ENCODE measurements around the gene NHERF1. TPM values are rescaled to one million over a fixed set of nuclear protein-coding genes. Genes with fewer than 3 reads are reported as not detected.

Gene NHERF1
- total RNA-seq, 1 donor from 2014 or later = 33.6 TPM

DNA sequence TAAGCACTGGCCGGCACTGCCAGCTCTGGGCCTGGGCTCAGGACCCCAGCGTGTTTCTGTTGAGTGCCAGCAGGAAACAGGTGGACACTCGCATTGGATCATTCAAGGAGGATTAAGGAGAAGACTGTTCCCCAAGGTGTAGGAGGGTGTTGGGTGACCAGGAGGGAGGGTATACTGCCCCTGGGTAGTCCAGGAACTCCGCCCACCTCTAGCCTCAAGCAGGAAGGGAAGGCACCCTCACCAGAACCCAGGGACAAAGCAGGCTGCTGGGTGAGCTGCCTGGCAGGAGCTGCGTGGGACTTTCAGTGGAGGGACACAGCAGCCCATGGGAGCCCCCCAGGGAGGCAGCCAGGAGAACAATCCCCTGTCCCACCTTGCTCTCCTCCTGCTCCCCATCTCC lies 19.1 kb upstream of the NHERF1 start:
- TF ChIP-seq, protein P1, sequence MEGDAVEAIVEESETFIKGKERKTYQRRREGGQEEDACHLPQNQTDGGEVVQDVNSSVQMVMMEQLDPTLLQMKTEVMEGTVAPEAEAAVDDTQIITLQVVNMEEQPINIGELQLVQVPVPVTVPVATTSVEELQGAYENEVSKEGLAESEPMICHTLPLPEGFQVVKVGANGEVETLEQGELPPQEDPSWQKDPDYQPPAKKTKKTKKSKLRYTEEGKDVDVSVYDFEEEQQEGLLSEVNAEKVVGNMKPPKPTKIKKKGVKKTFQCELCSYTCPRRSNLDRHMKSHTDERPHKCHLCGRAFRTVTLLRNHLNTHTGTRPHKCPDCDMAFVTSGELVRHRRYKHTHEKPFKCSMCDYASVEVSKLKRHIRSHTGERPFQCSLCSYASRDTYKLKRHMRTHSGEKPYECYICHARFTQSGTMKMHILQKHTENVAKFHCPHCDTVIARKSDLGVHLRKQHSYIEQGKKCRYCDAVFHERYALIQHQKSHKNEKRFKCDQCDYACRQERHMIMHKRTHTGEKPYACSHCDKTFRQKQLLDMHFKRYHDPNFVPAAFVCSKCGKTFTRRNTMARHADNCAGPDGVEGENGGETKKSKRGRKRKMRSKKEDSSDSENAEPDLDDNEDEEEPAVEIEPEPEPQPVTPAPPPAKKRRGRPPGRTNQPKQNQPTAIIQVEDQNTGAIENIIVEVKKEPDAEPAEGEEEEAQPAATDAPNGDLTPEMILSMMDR (IDR thresholded peaks at IDR 0.05; ENCODE audit: insufficient read depth, low read length, poor library complexity, severe bottlenecking) = no peak
- Histone ChIP-seq H3K27me3 (ENCODE audit: control insufficient read depth, insufficient read depth, low read length) (peaks cover 11% of the 10 kb centered on the region), H3K36me3 (ENCODE audit: control insufficient read depth, insufficient read depth, low read length) (no peaks in the 10 kb centered on the region), H3K4me3 (ENCODE audit: low read depth, low read length) (no peak overlapping the region)
- no peak for DNase-seq (ENCODE audit: low read depth)

- Histone ChIP-seq H3K4me3 (ENCODE audit: low read depth, low read length) (no peak overlapping the region), H3K27me3 (ENCODE audit: control insufficient read depth, insufficient read depth, low read length) (peaks cover 12% of the 10 kb centered on the region), H3K36me3 (ENCODE audit: control insufficient read depth, insufficient read depth, low read length) (no peaks in the 10 kb centered on the region)
- TF ChIP-seq, protein P1 (IDR thresholded peaks at IDR 0.05; ENCODE audit: insufficient read depth, low read length, poor library complexity, severe bottlenecking) = no peak
- no peak for DNase-seq (ENCODE audit: low read depth)
Measured at GRCh38 chr17:74729866-74730265, 18.6 kb upstream of the NHERF1 start.

DNA sequence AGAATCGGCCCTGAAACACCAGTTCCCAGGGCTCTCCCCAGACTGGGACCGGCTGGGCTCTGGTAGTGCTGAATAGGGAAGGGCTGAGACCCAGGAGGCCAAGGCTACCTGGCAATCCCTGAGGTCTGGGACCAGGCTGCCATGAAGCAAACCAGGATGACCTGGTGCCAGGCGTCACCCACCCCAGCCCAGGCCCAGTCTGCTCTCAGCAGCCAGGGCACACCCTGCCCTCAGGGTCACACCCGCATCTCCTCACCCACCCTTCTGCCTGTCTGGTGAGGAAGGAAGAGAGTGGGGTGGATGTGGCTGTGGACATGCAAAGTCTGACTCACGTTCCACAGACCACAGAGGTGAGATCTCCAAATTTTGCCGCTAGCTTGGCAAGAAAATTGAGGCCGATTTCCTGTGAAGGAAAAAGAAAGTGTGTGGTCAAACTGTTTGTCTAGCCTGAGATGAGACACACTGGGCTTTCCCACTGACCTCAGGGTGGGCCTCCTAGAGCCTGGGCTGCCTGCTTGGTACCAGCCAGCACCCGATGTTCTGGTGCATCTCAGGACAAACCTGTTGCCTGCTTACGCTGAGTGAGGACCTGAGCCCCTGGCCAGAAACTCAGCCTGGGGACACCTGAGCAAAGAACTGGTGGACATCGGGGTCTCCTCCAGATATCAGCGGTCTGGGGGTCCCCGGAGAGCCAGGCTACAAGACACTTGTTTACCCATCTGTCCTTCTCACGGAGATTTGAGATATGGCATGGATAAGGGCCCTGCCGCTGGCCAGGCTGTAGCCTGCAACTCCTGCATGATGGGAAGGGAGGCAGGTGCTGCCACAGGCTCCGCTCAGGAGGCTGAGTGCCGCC lies 17.7 kb upstream of the NHERF1 start:
- H3K27me3 ChIP-seq (ENCODE audit: control insufficient read depth, insufficient read depth, low read length) = peaks cover 20% of the 10 kb centered on the region

DNA sequence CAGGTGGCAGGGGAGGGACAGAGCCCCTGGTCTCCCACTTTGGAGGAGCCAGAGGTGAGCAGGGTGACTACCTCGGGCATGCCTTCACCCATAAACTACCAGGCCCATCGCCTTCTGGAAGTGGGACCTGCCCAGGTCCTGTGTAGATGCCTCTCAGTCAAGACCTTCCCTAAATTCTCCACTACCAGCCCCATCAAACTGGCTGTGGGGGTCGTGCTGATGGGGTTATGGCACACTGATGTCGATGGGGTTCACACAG lies 17.2 kb upstream of the NHERF1 start:
- TF ChIP-seq, protein P1 (IDR thresholded peaks at IDR 0.05; ENCODE audit: insufficient read depth, low read length, poor library complexity, severe bottlenecking) = no peak
- Histone ChIP-seq H3K4me3 (ENCODE audit: low read depth, low read length) (no peak overlapping the region), H3K36me3 (ENCODE audit: control insufficient read depth, insufficient read depth, low read length) (no peaks in the 10 kb centered on the region), H3K27me3 (ENCODE audit: control insufficient read depth, insufficient read depth, low read length) (peaks cover 26% of the 10 kb centered on the region)
- DNase-seq (ENCODE audit: low read depth) = no peak

More for the DNA sequence above, 17.7 kb upstream of the NHERF1 start:
- Histone ChIP-seq H3K4me3 (ENCODE audit: low read depth, low read length) (no peak overlapping the region), H3K36me3 (ENCODE audit: control insufficient read depth, insufficient read depth, low read length) (no peaks in the 10 kb centered on the region)
- DNase-seq (ENCODE audit: low read depth) = no peak
- TF ChIP-seq, protein P1 (IDR thresholded peaks at IDR 0.05; ENCODE audit: insufficient read depth, low read length, poor library complexity, severe bottlenecking) = no peak

GRCh38 chr17:74732042-74732867 lies 16.2 kb upstream of the NHERF1 start:
- Histone ChIP-seq H3K27me3 (ENCODE audit: control insufficient read depth, insufficient read depth, low read length) (peaks cover 35% of the 10 kb centered on the region), H3K36me3 (ENCODE audit: control insufficient read depth, insufficient read depth, low read length) (no peaks in the 10 kb centered on the region), H3K4me3 (ENCODE audit: low read depth, low read length) (no peak overlapping the region)
- TF ChIP-seq, protein P1 (IDR thresholded peaks at IDR 0.05; ENCODE audit: insufficient read depth, low read length, poor library complexity, severe bottlenecking) = no peak
- DNase-seq (ENCODE audit: low read depth) = no peak
